NCI-H128 (cell line): ENCODE measurements around the gene TMEM181.
"Not testable (repeated sequence)": the region's sequence is repeated elsewhere in the genome, so short reads cannot be mapped to it uniquely, and the experiment has no call there.

Experiments used
- DNase-seq: peaks from one replicate; lab custom pipeline; 2025; ENCODE audit not compliant: unreplicated experiment; lab: John Stamatoyannopoulos, UW

Gene TMEM181

DNA sequence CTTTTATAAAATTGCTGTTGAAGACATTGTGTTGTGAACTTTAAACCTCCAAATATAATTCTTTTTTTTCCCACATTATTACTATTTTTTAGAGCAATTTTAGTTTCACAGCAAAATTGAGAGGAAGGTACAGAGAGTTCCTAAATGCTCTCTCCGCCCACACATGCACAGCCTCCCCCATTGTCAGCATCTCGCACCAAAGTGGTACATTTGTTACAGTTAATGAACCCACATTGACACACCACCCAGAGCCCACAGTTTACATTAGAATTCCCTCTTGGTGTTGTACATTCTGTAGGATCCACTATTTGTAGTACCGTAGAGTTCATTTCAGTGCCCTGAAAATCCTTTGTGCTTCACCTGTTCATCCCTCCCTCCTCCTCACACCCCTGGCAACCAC, 33.8 kb downstream of the TMEM181 start:
- no peak for DNase-seq

DNA sequence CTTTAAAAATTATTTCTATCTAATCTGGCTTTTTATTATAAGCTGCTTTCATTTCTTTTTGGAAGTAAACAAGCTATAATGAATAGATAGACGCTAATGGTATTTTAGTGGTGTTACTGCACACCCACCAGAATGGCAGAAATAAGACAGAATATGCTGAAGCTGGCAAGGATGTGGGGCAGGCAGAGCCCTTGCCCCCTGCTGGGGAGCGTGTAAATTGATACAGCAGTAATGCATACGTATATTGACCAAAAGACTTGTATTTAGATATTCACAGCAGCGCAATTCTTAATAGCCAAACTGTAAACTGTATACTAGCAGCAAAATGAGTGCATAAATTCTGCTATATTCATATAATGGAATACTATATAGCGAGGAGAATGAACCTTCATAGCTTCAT, 35.3 kb downstream of the TMEM181 start:
- no peak for DNase-seq

- DNase-seq, result no peak
Measured at GRCh38 chr6:158596861-158597260, 37.0 kb downstream of the TMEM181 start.

DNA sequence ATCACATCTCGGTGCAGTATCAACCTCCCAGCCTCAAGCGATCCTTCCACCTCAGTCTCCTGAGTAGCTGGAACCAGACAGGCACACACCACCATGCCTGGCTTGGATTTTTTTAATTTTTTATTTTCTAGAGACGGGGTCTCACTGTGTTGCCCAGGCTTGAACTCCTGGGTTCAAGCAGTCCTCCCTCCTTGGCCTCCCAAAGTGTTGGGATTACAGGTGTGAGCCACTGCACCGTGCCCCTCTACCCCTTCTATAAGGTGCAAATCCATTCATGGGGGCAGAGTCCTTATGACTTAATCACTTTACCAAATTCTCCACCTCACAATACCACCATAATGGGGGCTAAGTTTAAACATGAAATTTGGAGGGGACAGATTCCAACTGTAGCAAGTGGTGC, 37.7 kb downstream of the TMEM181 start:
- DNase-seq, result no peak

DNA sequence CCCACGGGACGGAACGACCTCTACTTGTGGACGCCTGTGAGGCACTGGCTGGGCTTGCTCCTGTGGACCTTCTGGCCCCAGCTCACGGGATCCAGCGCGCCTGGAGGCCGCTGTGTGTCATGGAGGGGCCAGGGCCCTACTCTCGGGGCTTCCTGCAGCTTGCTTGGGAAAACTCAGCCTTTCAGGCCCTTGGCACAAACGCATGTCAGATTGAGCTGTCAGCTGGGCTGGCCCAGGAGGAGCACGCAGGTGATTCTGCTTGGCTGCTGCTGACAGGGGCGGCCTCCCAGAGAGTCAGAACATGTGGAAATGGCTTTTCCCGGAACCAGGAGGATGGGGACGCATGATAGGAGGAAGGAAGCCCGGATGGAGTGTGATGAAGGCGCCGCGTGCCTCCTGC, 39.7 kb downstream of the TMEM181 start:
- no peak for DNase-seq

- no peak for DNase-seq
Measured at GRCh38 chr6:158603261-158604047, 43.6 kb downstream of the TMEM181 start.

DNA sequence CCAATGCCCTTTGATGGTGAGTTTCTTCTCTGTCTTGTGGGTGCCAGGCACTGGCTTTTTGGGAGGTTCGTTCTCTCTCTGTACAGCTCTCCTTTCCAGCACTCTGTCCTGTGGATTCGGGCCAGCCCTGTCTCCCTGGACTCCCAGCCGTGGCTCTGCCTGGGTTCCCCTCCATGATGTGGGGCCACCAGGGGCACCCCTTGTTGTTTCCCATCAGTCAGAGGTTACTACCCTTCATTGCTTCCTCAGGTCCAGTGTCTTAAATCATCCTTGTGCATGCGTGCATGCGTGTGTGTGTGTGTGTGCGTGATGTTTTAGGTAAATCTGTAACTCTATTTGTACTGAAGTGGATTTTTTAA, 44.1 kb downstream of the TMEM181 start:
- DNase-seq, result no peak

GRCh38 chr6:158605266-158605878, 45.5 kb downstream of the TMEM181 start:
- peak; percentile 44 for DNase-seq

GRCh38 chr6:158606011-158606410, 46.1 kb downstream of the TMEM181 start:
- not testable (repeated sequence) for DNase-seq

- no peak for DNase-seq
Measured at GRCh38 chr6:158606935-158607334, 47.0 kb downstream of the TMEM181 start.

DNA sequence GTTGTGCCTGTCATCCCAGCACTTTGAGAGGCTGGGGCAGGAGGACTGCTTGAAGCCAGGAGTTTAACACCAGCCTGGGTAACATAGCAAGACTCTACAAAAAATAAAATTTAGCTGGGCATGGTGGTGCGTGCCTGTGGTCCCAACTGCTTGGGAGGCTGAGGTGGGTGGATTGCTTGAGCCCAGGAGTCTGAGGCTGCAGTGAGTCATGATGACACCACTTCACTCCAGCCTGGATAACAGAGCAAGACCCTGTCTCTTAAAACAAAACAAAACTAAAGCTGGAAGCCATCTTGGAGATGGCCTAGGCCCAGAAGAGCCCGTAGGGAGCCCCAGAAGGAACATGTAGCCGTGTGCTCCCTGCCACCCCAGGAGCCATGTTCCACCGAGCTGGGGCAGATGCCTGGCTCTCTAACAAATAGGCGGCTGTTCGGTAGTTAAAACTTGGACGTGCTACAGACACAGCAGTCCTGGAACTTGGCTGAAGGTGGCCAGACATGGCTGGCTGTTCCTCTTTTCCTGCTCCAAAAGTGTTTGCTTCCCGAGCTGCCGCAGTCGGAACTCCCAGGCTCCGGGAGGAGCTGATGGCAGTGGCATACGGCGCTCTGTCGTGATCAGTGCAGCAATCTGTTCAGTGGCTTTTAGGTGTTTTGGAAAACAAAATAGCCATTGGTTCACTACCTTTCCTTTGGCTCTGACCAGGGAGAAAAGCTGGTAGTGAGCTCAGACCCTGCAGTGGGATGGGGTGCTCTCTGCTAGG, 47.7 kb downstream of the TMEM181 start:
- DNase-seq, result no peak

DNA sequence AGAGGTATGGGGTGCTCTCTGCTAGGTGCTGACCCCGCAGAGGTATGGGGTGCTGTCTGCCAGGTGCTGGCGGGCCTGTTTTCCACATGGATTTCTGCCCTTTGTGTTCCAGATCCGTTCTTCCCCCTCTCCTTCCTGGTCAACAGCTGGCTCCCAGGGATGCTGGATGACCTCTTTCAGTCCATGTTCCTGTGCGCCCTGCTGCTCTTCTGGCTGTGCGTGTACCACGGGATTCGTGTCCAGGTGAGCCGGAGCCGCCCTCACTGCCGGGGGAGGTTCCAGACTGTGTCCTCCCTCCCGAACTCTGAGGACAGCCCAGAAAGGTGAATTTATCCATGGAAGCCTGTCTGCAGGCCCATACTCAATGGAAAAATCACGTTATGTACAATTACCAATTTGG, 48.3 kb downstream of the TMEM181 start:
- no peak for DNase-seq

DNA sequence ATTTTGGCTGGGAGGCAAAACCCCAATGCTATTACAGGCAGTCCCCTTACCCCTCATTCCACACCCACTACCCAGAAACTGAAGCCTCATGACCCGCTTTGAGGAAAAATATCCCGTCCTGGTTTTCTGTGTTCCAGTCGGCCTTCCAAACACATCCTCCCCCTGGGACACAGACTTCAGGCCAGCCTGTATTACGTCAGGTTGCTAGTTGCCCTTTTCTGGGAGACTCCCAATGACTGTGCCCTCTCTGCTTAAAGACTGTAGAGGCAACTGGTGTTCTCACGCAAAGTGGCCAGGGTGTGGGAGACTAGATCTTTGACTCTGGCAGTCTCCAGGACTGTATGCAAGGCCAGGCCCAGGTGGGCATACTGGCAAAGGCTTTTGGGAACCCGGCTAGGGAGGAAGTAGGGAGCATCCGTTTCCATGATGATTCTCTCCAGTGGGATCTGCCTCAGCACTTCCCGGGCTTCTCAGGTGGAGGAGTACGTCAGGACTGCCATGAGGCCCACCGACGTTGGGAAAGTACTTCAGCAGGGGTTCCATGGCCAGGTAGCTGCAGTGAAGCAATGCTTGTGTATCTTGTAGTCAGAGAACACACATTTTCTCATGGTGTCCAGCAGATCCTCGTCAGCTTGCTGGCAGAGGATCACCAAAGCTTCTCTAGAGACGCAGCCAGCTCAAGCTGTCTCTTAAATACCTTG, 49.7 kb downstream of the TMEM181 start:
- no peak for DNase-seq

GRCh38 chr6:158610319-158610968, 50.6 kb downstream of the TMEM181 start:
- no peak for DNase-seq

DNA sequence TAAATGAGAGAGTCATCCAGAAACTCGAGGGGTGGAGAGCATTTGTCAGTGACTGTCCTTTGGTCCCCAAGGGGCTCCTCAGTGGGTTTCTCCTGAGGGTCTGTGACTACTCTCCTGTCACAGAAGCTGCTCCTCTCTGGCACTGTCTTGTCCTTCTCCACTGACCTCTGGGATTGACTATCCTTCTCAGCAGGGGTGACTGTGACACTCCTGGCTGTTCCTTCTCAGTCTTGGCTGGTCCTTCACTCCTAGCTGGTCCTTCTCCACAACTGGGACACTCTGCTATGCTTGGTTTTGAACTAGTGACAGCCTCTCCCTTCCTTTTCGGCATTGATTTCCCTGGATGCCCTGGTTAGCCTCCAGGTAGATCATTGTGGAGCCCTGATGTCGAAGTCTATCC, 51.1 kb downstream of the TMEM181 start:
- DNase-seq, result no peak

DNA sequence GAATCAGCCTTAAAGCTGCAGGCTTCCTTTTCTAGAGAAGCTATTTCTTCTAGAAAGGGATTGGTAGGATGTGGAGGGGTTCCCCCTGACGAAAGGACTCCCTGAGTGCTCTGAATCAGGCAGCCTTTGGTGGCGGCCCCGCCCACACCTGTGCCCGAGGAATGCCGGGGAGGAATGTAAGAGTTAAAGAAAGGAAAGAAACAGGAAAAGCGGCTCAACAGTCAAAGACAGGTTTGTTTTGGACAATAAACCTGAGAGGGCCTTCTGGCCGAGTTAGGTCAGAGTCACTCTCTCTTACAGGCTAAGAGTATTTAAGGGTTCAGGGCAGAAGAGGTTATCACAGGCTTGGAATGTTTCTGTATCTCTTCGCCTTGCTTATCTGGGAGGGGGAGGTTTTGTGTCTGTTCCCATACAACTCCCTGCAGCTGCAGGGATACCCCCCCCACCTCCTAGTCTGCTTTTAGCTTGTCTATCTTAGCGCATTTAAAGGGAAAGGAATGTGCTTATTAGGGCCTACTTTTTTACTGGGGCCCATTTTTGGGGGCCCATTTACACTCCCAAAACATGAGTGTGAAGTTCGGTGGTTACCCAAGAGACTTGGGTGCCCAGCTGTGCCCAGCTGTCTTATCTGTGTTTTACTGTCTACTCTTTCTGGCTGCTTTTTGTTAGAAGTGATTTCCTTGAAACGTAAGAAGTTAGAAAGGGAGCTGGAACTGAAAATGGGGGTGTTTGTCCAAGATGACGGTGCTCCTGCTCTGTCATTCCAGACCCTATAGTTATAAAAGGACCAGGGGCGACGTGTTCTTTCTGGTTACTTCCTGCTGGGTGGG, 51.9 kb downstream of the TMEM181 start:
- DNase-seq, result no peak

GRCh38 chr6:158614606-158615005, 54.7 kb downstream of the TMEM181 start:
- not testable (repeated sequence) for DNase-seq

GRCh38 chr6:158618289-158618688, 58.4 kb downstream of the TMEM181 start:
- not testable (repeated sequence) for DNase-seq

- DNase-seq, result no peak
Measured at GRCh38 chr6:158619922-158620801, 60.3 kb downstream of the TMEM181 start.
